Stimulated activated CD8-positive, alpha-beta memory T cell treated with anti-CD3 and anti-CD28 coated beads, Interleukin-12 subunit alpha, Interleukin-12 subunit beta, amount 100 ng/mL, for 24 hours (primary cell): ENCODE results near the gene KYAT1.
"Not testable (repeated sequence)": the region's sequence is repeated elsewhere in the genome, so short reads cannot be mapped to it uniquely, and the experiment has no call there.

Source experiments
- DNase-seq: peaks from one replicate; pipeline ENCODE4 v3.0.0-alpha.2; 2020; ENCODE audit errors: extremely low read depth

The KYAT1 gene

GRCh38 chr9:128885376-128885775 is 3.6 kb upstream of the KYAT1 start:
- DNase-seq: no peak

GRCh38 chr9:128884164-128884563 is 2.4 kb upstream of the KYAT1 start:
- no peak for DNase-seq

DNA sequence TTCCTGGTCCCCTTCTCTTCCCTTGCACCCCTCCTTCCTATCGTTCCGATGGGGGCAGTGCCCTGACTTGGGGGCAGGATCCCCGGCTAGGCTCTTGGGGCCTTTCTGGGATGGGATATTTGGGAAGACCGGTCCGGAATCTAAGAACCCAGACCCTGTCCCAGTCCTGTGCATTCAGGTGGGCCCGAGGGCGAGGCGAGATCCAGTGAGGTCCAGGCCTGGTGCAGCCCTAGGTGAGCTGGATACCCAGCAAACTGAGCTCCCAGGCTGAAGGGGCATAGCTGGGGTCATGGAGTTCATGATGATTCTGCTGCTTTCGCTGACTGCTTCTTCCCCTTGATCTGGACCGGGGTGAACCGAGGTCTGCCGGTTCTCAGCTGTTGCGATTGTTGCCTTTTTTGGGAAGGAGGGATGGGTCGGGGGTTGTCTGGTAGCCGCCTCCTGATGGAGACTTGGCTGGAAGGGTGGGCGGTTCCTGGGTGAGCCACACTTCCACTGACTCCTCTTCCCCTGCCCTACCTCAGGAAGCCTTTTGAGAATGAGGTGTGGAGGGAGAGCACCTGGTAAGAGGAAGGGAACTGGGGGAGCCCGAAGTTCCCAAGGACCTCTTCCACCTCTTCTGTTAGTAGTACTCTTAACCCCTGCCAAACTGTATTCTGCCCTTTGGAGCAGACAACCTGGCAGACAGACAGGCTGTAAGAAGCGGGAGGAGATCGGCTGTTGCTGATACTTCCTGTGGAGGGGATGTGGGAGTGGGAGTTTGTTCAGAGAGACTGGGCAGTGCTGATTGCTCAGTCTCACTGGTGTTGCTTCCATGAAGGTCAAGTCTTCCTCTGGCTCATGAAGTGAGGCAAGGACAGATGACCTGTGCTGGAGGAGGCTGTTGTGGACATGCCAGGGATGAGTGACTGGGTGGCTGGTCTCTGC is 1.2 kb upstream of the KYAT1 start:
- DNase-seq: no peak

GRCh38 chr9:128877852-128878251 is 3.9 kb downstream of the KYAT1 start:
- no peak for DNase-seq

GRCh38 chr9:128870941-128871265 is 10.8 kb downstream of the KYAT1 start:
- not testable (repeated sequence) for DNase-seq

GRCh38 chr9:128870128-128870940 is 11.4 kb downstream of the KYAT1 start:
- no peak for DNase-seq

- DNase-seq: peak; percentile 46
Observed at GRCh38 chr9:128863647-128864046, 18.1 kb downstream of the KYAT1 start.

DNA sequence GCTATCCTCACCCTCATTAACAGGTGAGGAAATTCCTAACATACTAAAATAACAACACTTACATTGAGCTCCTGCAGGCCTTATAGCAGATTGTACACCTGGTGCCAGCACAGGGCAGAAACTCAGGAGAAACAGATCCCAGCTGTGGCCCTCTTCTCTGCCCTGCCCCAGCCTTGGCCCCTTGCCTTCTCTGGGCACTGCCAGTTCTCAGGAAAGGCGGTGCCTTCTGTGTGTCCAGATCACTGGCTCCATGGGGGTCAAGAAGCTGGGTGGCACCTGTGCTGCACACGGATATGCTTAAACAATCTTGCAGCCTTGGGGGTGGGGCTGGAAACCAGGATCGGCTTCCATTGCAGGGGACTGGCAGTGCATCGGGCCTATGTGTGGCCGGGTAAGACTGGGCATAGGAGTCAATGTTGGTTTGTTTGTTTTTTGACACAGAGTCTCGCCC is 19.3 kb downstream of the KYAT1 start:
- no peak for DNase-seq

GRCh38 chr9:128861501-128861900 is 20.2 kb downstream of the KYAT1 start:
- no peak for DNase-seq

DNA sequence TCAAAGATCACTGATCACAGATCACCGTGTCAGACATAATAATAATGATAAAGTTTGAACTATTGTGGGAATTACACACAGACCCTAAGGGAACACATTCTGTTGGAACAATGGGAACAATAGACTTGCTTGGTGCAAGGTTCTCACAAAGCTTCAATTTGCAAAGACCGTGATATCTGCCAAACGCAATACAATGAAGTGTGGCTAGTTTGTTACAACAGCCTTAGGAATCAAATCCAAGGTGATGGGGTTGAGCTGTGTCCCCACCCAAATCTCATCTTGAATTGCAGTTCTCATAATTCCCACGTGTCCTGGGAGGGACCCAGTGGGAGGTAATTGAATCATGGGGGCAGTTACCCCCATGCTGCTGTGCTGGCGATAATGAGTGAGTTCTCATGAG is 20.8 kb downstream of the KYAT1 start:
- no peak for DNase-seq

DNA sequence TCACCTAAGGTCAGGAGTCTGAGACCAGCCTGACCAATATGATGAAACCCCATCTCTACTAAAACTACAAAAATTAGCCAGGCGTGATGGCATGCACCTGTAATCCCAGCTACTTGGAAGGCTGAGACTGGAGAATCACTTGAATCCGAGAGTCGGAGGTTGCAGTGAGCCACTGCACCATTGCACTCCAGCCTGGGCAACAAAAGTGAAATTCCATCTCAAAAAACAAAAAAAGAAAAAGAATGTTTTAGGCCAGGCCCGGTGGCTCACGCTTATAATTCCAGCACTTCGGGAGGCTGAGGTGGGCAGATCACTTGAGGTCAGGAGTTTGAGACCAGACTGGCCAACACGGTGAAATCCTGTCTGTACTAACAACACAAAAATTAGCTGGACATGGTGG is 23.3 kb downstream of the KYAT1 start:
- not testable (repeated sequence) for DNase-seq

DNA sequence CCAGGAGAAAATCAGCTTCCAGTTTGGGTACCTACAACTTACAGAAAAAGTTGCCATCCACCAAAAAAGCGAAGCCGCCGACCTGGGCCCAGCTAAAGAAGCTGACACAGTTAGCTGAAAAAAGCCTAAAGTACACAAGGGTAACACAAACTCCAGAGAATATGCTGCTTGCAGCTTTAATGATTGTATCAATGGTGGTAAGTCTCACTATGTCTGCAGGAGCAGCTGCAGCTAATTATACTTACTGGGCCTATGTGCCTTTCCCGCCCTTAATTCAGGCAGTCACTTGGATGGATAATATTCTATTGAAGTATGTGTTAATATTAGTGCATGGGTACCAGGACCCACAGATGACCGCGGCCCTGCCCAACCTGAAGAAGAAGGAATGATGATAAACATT is 27.3 kb downstream of the KYAT1 start:
- DNase-seq: not testable (repeated sequence)

- not testable (repeated sequence) for DNase-seq
Observed at GRCh38 chr9:128852646-128853045, 29.1 kb downstream of the KYAT1 start.

DNA sequence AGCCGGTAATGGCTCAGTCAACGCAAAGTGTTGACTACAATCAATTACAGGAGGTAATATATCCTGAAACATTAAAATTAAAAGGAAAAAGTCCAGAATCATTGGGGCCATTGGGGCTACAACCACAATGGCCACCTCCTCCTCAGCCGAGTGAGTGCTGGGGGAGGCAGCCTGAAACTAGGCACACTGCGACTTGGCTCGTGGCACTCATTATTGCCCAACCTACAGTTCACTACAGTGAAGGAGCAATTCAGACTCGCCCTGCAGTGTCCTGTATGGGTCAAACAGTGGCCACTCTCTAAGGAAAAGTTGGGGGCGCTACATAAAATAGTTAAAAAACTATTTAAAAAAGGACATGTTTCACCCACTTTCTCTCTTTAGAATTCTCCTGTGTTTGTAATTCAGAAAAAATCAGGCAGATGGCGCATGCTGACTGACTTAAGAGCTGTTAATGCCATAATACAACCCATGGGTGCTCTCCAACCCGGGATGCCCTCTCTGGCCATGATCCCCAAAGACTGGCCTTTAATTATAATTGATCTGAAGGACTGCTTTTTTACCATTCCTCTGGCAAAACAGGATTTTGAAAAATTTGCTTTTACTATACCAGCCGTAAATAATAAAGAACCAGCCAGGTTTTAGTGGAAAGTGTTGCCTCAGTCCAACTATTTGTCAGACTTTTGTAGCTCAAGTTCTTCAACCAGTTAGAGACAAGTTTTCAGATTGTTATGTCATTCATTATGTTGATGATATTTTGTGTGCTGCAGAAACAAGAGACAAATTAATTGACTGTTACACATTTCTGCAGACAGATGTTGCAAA is 29.8 kb downstream of the KYAT1 start:
- not testable (repeated sequence) for DNase-seq

DNA sequence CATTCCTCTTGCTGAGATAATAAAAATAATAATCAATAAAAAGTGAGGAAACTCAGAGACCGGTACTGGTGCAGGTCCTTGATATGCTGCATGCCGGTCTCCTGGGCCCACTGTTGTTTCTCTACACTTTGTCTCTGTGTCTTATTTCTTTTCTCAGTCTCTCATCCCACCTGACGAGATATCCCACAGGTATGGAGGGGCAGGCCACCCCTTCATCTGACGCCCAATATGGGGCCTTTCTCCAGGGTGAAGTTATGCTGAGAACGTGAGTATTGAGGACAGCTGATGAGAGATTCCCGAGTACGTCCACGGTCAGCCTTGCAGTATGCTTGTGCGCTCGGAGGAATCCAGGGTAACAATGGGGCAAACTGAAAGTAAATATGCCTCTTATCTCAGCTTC is 30.7 kb downstream of the KYAT1 start:
- not testable (repeated sequence) for DNase-seq

- DNase-seq: no peak
Observed at GRCh38 chr9:128847803-128848202, 33.9 kb downstream of the KYAT1 start.

- DNase-seq: no peak
Observed at GRCh38 chr9:128846680-128847030, 35.1 kb downstream of the KYAT1 start.

DNA sequence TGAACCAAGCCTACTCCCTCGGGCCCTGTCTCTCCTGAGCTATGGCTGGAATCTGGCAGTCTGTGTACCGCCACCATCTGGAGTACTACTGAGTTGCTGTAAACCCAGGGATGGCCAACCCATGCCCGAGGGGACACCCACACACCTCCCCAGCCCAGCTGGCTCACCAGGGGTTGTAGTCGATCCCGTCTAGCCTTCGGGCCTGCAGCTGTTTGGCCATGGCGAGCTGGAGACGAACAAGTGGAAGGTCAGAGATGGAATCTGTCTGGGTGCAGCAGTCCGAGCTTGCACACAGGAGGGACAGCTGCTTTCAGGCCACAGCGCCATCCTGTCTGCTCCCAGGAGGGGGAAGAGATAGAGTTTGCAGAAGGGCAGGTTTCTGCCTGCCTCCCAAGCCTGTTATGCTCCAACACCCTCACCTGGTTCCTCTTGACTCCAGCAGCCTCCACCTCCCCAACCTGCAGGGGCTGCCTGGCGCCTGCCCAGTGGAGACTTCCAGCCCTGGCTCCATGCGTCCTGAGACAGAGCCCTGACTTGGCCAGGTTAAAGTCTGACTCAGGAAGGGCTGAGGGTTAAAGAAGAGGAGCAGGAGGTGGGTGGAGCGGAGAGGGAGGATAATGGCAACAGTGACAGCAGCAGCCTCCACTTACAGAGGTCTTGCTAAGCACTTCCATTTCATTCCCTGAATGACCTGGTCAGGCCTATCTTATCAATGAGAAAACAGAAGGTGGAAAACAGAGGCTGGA is 36.4 kb downstream of the KYAT1 start:
- DNase-seq: no peak

DNA sequence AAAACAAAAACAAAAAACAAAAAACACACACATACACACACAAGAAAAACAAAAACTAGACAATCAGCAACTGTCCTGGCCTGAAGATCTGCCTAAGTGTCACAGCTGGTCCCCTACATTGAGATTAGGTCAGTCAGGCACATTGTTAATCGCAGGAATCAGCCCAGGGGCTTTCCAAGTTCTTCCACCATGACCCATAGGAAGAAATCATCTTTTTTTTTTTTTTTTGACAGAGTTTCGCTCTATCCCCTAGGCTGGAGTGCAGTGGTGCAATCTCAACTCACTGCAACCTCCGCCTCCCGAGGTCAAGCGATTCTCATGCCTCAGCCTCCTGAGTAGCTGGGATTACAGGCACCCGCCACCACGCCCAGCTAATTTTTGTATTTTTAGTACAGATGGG is 38.6 kb downstream of the KYAT1 start:
- DNase-seq: not testable (repeated sequence)

DNA sequence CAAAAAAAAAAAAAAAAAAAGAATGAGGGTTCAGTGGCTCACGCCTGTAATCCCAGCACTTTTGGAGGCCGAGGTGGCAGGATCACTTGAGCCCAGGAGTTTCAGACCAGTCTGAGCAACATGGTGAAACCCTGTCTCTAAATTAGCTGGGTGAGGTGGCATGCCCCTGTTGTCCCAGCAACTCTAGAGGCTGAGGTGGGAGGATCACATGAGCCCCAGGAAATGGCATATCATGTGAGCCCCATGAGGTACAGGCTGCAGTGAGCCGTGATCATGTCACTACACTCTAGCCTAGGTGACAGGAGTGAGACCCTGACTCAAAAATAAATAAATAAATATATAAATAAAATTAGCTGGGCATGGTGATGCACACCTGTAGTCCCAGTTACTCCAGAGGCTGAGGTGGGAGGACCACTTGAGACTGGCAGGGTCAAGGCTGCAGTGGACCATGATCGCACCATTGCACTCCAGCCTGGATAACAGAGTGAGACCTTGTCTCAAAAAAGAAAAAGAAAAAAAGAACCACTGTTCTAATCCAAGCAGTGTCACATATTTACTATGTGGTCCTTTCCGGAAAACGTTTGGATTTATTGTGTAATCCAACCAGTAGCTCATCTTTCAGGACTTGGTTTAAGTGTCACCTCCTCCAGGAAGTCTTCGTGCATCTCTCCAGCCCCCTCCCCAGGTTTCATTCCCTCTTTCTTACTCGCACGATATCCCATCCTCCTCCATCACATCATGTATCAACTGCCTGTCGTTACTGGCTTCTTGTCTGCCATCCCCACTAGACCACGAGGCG is 39.9 kb downstream of the KYAT1 start:
- no peak for DNase-seq
